Stomach (tissue), 4 donors: ENCODE data around the gene EPB41L1.

ENCODE experiments used
- POLR2AphosphoS5 ChIP-seq, 3 donors: sonication (generic); formaldehyde crosslinking; IDR thresholded peaks; one replicate each; pipeline ENCODE4 v1.6.1; 2016; ENCODE audit warnings: antibody characterized with exemption in 3 of 3
- TF ChIP-seq, protein P1 (sequence below), 7 experiments: fragments of 450-650 bp in 4 of 7; fragments of 200-600 bp in 3 of 7; sonication (generic) in 3 of 7; IDR thresholded peaks; one replicate each; pipeline ENCODE4 v1.5.1; 2016 to 2019; ENCODE audit warnings: antibody characterized with exemption in 7 of 7, control low read depth in 2 of 7, mild to moderate bottlenecking in 1 of 7

DNA sequence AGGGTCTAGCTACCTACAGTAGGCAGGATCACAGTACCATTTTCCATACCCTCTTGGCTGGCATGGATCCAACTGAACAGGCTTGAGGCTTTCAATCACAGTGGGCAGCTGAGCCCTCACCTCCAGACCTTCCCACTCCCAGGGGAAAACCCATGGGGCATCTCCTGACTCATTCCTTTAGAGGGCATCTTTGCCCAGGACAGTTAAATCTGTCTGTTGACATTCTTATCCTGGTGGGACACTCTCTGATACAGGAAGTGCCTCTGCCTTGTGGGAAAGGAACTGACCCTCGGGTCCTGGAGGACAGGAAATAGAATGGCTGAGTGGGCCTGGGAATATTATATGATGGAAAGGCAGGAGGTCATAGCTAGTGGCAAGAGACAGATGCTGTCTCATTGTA is 10.2 kb upstream of the EPB41L1 start:
- TF ChIP-seq, protein P1, sequence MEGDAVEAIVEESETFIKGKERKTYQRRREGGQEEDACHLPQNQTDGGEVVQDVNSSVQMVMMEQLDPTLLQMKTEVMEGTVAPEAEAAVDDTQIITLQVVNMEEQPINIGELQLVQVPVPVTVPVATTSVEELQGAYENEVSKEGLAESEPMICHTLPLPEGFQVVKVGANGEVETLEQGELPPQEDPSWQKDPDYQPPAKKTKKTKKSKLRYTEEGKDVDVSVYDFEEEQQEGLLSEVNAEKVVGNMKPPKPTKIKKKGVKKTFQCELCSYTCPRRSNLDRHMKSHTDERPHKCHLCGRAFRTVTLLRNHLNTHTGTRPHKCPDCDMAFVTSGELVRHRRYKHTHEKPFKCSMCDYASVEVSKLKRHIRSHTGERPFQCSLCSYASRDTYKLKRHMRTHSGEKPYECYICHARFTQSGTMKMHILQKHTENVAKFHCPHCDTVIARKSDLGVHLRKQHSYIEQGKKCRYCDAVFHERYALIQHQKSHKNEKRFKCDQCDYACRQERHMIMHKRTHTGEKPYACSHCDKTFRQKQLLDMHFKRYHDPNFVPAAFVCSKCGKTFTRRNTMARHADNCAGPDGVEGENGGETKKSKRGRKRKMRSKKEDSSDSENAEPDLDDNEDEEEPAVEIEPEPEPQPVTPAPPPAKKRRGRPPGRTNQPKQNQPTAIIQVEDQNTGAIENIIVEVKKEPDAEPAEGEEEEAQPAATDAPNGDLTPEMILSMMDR (IDR thresholded peaks at IDR 0.05), result no peak
- no peak for TF ChIP-seq POLR2AphosphoS5 (IDR thresholded peaks at IDR 0.05)
